Esophagus muscularis mucosa (tissue), 4 donors: ENCODE results near the gene ZBTB11. TPM values are rescaled to one million over a fixed set of nuclear protein-coding genes. Genes with fewer than 3 reads are reported as not detected.

ENCODE experiments used
- DNase-seq: peaks from one replicate; pipeline ENCODE4 v3.0.0-alpha.2; 2017; ENCODE audit errors: extremely low spot score
- H3K27ac ChIP-seq, 4 donors: fragments of 200-600 bp; sonication (generic); replicated peaks in 1 of 4; 1 replicate in 3 of 4; 2 replicates in 1 of 4; pipeline ENCODE4 v1.5.1; 2016 to 2019; ENCODE audit warnings: mild to moderate bottlenecking in 1 of 4
- H3K27me3 ChIP-seq, 4 donors: fragments of 200-600 bp; sonication (generic); one replicate each; pipeline versions ENCODE4 v1.5.1 to v1.6.0; 2016 to 2019
- H3K36me3 ChIP-seq, 4 donors: fragments of 200-600 bp; sonication (generic); one replicate each; pipeline ENCODE4 v1.5.1; 2016 to 2019
- H3K4me1 ChIP-seq, 4 donors: fragments of 200-600 bp; sonication (generic); one replicate each; pipeline ENCODE4 v1.5.1; 2016 to 2019
- H3K4me3 ChIP-seq, 4 donors: fragments of 200-600 bp; sonication (generic); 1 replicate in 2 of 4; 2 replicates in 2 of 4; pipeline ENCODE4 v1.5.1; 2016 to 2019; ENCODE audit warnings: mild to moderate bottlenecking in 4 of 4, moderate library complexity in 1 of 4
- H3K9me3 ChIP-seq, 4 donors: fragments of 200-600 bp; sonication (generic); 1 replicate in 3 of 4; 2 replicates in 1 of 4; pipeline ENCODE4 v1.5.1; 2016 to 2019
- EP300 ChIP-seq: sonication (generic); formaldehyde crosslinking; IDR thresholded peaks from one replicate; pipeline ENCODE4 v1.6.1; 2017; ENCODE audit warnings: antibody characterized with exemption
- POLR2A ChIP-seq: fragments of 450-650 bp; IDR thresholded peaks from one replicate; pipeline ENCODE4 v1.6.1; 2017; ENCODE audit warnings: antibody characterized with exemption, moderate library complexity, mild to moderate bottlenecking, low read depth
- POLR2AphosphoS5 ChIP-seq, 2 donors: sonication (generic); formaldehyde crosslinking; IDR thresholded peaks; one replicate each; pipeline ENCODE4 v1.6.1; 2017; ENCODE audit warnings: antibody characterized with exemption in 2 of 2
- WGBS: methylation state at CpG from one replicate; pipeline ENCODE4 v1.1.5; 2018; 5-methylcytosine and 5-hydroxymethylcytosine counted together
- intact Hi-C: fragments of 100-400 bp; cut with DNase I; formaldehyde crosslinking; loops from one replicate; pipeline ENCODE4 v1.15.1; 2023
- total RNA-seq, 4 donors: library from RNA; depleted of rRNA; stranded (reverse); fragments of >200 nt; gene quantifications; one replicate each; pipeline versions ENCODE4 v1.1.0 to v1.2.1, GENCODE V29; 2016
- TF ChIP-seq, protein P1 (sequence below), 3 experiments: fragments of 200-600 bp in 2 of 3; fragments of 450-650 bp in 1 of 3; sonication (generic) in 2 of 3; IDR thresholded peaks; one replicate each; pipeline ENCODE4 v1.5.1; 2017 to 2019; ENCODE audit warnings: antibody characterized with exemption in 3 of 3, mild to moderate bottlenecking in 2 of 3, moderate library complexity in 1 of 3

ZBTB11 gene
- total RNA-seq, 4 donors from 2014 or later, result 15.3 to 20.8 (median 16.9) TPM

DNA sequence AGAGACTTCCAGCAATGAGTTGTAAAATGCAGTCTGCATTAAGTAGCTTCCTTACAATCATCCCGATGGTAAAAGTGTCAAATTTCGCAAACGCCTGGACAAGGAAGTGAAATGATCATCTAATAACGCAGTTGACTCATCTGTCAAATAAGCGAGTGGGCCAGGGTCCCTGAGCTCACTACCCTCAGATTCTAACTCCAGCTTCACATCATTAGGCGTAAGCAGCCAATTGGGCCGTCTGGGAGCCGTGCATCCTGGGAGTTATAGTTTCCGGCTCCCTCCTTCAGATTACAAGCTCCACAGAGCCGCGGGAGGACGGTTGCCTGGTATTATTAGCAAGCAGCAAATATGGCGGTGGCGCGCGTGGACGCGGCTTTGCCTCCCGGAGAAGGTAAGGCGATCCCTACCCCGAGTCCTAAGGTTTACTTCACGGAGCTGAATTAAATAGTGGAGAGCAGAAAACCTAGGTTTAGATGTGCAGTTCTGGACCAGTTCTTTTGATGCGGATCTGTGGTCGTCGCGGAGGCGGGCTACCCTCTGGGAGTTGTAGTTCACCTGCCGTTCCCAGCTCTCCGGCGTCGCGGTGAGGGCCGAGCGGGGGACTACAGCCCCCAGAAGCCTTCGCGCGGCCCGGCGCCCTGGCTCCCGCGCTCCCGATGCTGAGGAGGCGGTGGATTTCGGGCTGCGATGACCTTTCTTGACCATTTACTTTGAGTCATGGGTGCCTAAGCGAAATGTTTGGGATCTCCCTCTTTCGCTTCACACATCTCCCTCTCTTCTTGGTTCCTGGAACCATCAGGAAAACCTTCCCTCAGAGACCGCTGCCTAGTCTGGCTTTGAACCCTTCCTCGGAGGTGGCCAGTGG, 47.6 kb upstream of the ZBTB11 start, which contains the start of gene CEP97:
Gene CEP97 (plus strand): TSS at position 286 of the 865 bp plus-strand sequence. CDS start 63 bp downstream, at position 349.
- WGBS, result under 1% methylated on average over 39 of the region's 49 CpGs
- Histone ChIP-seq H3K36me3 (peaks cover 0 to 19% (median 12%) of the 10 kb centered on the region in 4 donors), H3K4me1 (peaks cover 8 to 16% (median 15%) of the 10 kb centered on the region in 4 donors), H3K9me3 (no peaks in the 10 kb centered on the region), H3K27ac (peak within 1 kb of the TSS; percentile 62 to 84 (median 78)), H3K27me3 (no peaks in the 10 kb centered on the region), H3K4me3 (peak within 1 kb of the TSS; percentile 63 to 82 (median 78))
- DNase-seq, result peak; percentile 97
- TF ChIP-seq EP300 (no peak), POLR2AphosphoS5 (IDR thresholded peaks at IDR 0.05) (peak; percentile 59 to 63)
- intact Hi-C loops, result no loop called here

DNA sequence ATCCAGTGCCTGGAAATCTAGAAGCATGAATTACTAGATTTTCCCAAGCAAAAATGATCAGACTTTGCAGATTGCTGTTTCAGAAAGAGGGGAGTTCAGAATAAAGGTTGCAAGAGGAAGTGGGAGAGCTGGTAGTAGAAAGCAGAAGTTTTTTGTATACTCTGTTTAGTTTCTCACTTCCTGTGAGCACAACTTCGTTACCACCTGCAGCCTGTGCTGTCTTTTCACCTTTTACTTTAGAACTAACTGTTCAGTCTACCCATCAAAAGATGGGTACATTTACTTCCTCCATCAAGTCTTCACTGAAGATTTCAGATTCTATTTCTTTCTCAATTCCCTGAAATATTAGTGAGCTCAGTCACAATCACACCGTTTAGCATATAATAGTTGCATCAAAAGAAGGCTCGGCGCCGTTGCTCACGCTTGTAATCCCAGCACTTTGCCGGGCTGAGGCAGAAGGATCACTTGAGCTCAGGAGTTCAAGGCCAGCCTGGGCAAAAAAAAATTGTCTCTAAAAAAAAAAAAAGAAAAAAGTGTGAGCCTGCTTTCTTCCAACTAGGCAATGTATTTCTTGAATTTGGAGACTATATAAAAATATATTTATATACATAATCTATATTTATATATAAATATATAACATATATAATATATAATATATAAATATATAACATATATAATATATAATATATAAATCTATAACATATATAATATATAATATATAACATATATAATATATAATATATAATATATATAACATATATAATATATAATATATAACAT, 45.7 kb upstream of the ZBTB11 start:
- H3K4me1 ChIP-seq, result peaks cover 8 to 16% (median 15%) of the 10 kb centered on the region in 4 donors
- peaks cover 0 to 1% (median 0%) of the 10 kb centered on the region in 4 donors for H3K36me3 ChIP-seq
- no peak overlapping the region for H3K4me3 ChIP-seq
- TF ChIP-seq, protein P1, sequence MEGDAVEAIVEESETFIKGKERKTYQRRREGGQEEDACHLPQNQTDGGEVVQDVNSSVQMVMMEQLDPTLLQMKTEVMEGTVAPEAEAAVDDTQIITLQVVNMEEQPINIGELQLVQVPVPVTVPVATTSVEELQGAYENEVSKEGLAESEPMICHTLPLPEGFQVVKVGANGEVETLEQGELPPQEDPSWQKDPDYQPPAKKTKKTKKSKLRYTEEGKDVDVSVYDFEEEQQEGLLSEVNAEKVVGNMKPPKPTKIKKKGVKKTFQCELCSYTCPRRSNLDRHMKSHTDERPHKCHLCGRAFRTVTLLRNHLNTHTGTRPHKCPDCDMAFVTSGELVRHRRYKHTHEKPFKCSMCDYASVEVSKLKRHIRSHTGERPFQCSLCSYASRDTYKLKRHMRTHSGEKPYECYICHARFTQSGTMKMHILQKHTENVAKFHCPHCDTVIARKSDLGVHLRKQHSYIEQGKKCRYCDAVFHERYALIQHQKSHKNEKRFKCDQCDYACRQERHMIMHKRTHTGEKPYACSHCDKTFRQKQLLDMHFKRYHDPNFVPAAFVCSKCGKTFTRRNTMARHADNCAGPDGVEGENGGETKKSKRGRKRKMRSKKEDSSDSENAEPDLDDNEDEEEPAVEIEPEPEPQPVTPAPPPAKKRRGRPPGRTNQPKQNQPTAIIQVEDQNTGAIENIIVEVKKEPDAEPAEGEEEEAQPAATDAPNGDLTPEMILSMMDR (IDR thresholded peaks at IDR 0.05), result no peak
- TF ChIP-seq EP300, result no peak
- intact Hi-C loops, result no loop called here
- 85% methylated on average over 7 of the region's 7 CpGs for WGBS
- no peaks in the 10 kb centered on the region for H3K9me3 ChIP-seq
- no peak for DNase-seq
- H3K27me3 ChIP-seq, result no peaks in the 10 kb centered on the region
- H3K27ac ChIP-seq, result no peak overlapping the region

DNA sequence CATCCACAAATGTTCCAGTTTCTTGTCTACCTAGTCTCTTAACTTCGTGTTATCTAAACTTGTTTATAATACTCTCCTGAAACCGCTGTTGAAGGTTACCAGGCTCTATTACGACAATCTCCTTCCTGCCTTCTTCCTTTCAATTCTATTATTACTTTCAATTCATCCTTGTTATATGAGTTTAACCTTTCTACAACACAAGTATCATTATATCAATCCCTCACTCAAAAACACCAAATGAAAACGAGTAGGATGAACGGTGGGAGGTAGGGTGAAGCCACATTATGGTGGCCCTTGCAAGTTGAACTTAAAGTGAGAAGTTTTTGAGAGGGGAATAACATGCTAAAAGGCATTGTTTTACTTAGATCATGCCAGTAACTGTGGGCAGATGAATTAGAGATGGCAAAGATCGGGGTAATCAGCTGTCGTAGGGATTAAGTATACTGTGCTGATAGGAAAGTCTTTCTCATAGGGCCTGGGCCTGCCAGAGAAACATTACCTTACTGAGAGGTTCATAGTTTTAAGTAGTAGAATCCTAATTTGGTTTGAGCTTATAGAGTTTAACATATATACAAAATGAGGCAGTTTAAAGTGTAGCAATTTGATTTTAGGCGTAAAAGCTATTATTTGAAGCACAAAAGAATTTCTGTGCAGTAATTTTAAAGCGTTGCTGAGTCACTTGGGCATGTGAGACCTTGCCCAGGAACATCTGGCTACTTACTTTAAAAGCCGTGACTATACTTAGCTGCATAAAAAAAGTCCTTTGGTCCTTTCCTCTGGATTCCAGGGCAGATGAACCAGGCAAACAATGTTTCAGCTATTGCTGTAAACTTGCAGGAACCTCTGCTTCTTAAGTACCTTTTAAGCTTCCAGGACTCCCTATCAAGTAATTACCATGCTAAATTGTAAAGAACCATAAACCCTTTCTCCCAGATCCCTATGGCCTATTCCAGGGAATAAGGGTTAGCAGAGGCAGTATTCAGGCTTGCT, 44.2 kb upstream of the ZBTB11 start:
- no peaks in the 10 kb centered on the region for H3K27me3 ChIP-seq
- DNase-seq, result no peak
- no peak overlapping the region for H3K4me3 ChIP-seq
- intact Hi-C loops, result no loop called here
- TF ChIP-seq, protein P1 (IDR thresholded peaks at IDR 0.05), result no peak
- TF ChIP-seq POLR2AphosphoS5 (IDR thresholded peaks at IDR 0.05) (no peak), EP300 (no peak), POLR2A (no peak)
- no peaks in the 10 kb centered on the region for H3K36me3 ChIP-seq
- WGBS, result 72% methylated on average over 10 of the region's 10 CpGs
- peaks cover 8 to 15% (median 14%) of the 10 kb centered on the region in 4 donors for H3K4me1 ChIP-seq
- H3K27ac ChIP-seq, result no peak overlapping the region
- H3K9me3 ChIP-seq, result no peaks in the 10 kb centered on the region

DNA sequence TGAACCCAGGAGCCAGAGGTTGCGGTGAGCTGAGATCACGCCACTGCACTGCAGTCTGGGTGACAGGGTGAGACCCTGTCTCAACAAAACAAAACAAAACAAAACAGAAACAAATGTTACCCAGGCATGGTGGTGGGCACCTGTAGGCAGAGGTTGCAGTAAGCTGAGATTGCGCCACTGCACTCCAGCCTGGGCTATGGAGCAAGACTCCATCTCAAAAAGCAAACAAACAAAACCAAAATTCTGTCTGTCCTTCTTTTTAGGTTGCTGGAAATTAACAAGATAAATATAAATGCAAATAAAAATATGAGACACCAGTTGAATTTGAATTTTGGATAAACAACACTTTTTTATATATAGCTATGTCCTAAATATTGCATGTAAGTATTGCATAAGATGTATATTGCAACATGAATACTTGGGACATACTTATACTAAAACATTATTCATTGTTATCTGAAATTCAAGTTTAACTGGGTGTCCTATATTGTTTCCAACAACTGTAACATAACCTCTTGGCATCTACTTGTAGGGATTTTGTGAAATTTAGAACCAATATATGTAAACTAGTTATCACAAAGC, 42.8 kb upstream of the ZBTB11 start:
- Histone ChIP-seq H3K27ac (no peak overlapping the region), H3K36me3 (no peaks in the 10 kb centered on the region), H3K27me3 (no peaks in the 10 kb centered on the region), H3K4me3 (no peak overlapping the region), H3K9me3 (no peaks in the 10 kb centered on the region), H3K4me1 (peaks cover 4 to 8% (median 6%) of the 10 kb centered on the region in 4 donors)
- DNase-seq, result no peak
- intact Hi-C loops, result no loop called here
- WGBS, result 96% methylated on average over 3 of the region's 3 CpGs
- no peak for TF ChIP-seq POLR2AphosphoS5 (IDR thresholded peaks at IDR 0.05)
- no peak for TF ChIP-seq EP300
- no peak for TF ChIP-seq POLR2A
- TF ChIP-seq, protein P1 (IDR thresholded peaks at IDR 0.05), result no peak
